Jurkat, Clone E6-1 (cell line): ENCODE measurements around the gene EXD3.
"Not testable (repeated sequence)": the region's sequence is repeated elsewhere in the genome, so short reads cannot be mapped to it uniquely, and the experiment has no call there.

ENCODE experiments used
- DNase-seq: peaks from one replicate; pipeline ENCODE4 v3.0.0-alpha.2; 2011; ENCODE audit warnings: low read depth, low spot score
- H3K4me3 ChIP-seq: 2 replicates; pipeline ENCODE4 v1.5.1; 2011; ENCODE audit warnings: mild to moderate bottlenecking, low read length, control low read depth, moderate library complexity

EXD3 gene

DNA sequence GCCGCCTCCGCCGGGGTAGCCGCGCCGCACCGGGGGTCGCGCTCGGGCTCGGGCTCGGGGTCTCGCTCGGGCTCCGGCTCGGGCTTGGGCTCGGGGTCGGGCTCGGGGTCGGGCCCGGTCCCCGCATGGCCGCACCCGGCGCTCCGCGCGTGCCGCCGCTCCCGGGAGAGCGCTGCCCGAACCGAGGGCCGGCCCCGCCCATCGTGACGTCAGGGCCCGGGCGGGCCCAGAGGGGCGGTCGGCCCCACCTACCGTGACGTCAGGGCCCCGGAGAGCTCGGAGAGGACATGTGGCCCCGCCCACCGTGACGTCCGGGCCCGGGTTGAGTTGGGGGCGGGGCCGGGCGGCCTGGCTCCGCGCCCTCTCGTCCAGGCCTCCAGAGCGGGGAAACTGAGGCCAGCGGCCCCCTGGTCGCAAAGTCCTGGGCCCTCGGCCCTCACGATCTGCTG, 36.2 kb upstream of the EXD3 start, which contains the start of gene NSMF:
Gene NSMF, minus strand, starts transcription at position 183 of the 449 bp plus-strand sequence. CDS start 232 bp downstream, outside the sequence.
- peak within 1 kb of the TSS; percentile 37 for H3K4me3 ChIP-seq
- peak; percentile 58 for DNase-seq

DNA sequence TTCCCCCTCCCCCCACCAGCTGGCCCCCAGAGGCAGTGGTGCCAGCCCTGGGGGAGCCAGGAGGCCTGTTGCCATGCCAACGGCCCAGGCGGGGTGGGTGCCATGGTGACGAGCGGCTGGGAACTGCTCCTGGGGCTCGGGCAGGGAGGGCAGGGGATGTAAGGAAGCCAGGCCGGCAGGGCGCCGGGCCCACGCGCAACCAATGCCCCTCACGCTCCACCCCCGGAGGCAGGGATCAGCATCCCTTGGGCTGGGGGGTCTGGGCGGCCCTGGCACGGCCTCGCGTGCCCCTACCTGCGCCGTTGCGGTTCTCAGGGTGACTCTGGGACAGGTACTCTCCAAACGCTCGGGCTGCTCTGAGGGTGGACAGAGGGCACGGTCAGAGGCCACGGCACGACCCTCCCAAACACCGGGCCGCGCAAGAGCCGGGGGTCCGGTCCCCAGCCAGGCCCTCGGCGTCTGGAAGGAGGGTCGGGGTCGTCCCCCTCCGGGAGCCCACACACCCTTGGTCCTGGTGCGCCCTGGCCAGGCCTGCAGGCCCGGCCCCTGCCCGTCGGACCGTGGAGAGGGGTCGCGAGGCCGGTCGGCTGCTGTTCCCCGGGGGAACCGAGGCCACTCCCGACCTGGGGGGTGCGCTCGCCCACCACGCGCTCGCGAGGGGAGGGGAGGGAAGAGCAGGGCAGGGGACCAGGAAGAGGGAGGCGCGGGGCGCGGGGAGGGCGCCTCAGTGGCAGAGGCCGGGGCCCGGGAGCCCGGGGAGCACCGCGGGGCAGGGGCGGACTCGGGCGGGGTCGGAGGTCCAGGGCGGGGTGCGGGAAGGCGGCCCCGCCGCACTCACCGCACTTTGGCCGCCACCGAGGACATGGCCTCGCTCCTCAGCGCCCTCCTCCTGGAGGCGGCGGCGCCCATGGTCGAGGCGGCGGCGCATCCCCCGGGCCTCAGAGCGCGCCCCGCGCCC, 35.5 kb upstream of the EXD3 start:
- no peak for DNase-seq
- no peak overlapping the region for H3K4me3 ChIP-seq

DNA sequence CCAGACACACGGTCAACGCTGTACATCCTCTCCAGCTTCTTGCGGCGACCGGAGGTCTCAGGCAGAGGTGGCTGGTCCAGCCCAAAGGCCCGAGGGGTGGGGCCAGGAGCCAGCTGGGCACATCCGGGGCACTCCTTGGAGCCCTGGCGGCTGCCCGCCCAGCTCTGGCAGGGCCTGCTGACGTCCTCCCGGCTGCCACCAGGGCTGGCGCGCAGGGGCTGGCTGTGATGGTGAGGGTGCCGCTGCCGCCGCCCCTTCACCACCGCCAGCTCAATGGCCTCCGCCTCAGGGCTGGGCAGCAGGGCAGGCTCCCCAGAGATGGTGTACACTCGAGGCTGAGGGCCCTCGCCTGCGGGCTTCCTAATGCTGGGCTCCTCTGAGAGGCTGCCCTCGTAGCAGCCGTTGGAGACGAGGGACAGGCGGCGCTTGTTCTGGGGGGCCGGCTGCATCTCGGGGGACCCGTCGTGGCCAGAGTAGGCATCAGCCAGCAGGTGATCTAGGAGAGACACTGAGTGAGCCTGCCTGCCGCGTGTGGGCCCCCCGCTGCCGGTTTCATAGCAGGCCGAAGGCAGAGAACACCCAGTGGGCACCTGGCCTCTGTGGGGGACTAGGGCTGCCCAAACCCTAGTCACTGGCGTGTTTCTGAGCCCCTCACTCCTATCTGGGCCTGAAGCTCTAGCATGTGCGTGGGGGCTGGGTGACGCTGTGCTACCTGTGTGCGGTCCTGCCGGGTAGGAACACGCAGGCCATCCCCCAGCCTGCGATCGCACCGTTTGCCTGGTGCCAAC, 34.6 kb upstream of the EXD3 start:
- DNase-seq: no peak
- no peak overlapping the region for H3K4me3 ChIP-seq

DNA sequence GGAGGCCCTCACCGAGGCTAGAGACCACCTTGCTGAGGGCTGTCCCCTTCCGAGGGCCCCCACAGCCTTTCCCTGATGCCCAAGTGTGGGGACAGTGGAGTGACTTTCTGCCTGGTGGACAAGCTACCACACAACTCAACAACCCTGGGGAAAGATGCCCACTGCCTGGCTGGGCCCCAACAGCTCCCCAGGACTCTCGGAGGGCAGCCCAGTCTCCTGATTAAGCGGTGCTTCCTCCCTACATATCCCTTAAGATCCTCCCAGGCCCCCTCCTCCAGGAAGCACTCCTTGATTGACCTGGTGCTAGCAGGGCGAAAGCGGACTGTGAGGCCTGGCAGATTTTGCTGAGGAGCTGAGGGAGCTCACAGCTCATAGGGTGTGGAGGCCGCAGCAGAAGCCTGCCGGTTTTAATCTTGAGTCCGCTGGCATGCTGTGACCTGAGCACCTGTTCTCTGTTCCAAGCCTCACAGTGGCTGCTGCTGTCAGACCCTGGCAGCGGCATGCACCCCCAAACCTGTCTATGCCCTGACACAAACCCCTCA, 34.0 kb upstream of the EXD3 start:
- no peak overlapping the region for H3K4me3 ChIP-seq
- no peak for DNase-seq

DNA sequence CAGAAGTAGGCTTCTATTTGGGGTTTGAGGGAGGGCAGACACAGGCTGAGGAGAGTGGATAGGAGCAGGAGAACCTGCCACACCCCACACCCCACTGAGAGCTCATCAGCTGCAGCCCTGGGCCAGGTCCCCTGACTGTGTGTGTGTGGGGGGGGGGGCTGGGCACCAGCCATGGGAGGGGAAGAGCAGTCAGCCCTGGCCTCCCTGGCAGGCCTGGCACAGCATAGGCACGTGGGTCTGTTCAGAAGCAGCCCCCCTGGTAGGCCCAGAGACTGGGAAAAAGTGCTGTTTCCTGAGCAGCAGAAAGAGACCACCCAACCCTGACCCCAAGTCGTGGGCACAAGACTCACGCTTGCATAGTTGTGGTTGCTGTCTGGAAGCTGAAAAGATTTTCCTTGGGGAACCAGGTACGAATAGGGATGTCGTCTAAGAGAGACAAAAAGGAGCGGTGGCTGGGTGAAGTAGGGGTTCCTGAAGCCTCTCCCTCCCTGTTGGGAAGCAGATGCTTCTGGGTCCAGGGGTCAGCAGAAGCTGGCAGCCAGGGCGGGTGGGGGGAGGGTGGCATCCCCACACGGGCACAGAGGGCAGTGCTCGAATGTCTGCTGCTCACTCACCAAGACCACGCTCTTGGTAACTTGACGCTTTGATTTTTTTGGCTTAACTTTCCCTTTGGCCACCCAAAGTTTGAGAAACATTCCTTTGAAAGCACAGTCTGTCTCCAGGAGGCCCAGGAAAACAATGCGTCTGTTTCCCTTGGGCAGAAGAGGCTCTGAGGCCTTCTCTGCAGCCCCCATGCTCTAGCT, 33.3 kb upstream of the EXD3 start:
- no peak for DNase-seq
- no peak overlapping the region for H3K4me3 ChIP-seq

DNA sequence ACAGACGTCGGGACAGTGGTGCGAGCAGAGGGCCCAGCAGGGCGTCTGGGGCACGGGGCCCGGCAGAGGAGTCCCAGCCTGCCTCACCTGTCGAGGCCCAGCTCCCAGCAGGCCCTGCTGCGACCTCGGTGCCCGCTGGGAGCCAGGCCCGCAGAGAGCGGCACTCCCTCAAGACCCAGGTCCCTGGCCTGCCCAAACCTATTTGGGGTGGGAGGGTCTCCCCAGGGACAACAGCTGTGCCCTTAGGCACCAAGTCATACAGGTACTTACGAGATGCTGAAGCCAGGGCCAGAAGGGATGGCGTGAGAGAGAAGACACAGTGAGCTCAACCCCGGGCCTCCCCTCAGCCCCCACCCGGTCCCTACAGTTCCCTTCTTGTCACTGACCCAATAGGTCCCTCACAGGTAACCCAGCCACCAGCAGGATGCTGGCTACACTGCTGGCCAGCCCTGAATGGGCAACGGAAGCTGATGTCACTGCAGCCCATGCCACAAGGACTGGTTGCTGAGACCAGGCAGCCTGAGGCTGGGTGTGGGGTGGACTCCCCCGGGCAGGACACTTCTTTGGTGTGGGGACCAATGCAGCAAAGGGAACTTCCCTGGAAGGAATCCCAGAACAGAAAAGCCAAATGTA, 32.5 kb upstream of the EXD3 start:
- DNase-seq: no peak
- H3K4me3 ChIP-seq: no peak overlapping the region

DNA sequence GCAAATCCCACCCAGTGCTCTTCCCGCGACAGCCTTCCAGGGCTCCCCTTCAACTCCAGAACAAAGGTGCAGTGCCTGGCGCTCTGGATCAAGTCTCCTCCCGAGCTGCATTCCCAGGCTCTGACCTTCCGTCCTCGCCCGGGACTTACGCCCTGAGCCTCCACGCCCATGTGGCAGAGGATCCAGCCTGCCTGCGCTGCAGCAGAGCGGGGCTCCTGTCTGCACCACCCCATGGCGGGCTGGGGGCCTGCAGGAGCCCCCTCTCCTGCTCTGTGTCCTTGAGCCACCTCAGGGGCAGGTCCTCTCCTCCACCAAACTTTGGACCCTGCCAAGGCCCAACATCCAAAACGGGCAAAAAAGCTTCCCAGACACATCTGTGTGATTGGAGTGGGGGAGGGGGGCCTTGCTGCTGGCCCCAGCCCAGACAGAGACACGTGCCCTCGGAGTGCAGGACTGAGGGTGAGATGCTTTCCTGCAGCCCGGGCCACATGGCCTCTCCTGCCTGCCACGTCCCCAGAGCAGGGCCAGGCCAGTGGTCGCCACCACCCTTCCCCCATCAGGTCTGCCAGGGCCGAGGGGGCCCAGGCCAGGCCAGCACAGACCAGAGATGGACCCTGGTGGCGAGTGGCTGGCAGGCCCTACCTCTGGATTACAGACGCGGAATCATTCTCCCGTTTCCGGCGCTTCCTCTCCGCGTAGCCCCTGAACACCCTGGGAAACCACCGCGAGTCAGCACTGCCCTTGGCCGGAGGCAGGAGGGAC, 31.8 kb upstream of the EXD3 start:
- H3K4me3 ChIP-seq: peak overlapping the region; percentile 37
- no peak for DNase-seq

DNA sequence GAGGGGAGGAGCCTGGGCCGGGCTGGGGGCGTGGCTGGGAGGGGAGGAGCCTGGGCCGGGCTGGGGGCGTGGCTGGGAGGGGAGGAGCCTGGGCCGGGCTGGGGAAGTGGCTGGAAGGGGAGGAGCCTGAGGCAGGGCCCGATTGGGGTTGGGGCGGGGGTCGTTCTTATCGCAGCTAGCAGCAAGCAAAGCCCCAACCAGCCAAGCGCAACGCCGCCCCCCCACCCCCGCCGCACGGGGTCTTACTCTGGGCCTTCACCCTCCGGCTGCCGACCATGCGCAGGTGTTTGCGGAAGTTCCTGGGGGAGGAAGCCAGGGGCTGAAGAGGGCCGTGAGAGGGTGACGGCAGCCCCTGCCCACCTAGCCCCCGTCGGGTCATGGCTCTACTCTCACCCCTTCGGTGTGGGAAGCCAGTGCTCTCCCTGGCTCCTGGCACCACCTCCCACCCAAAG, 31.2 kb upstream of the EXD3 start:
- no peak for DNase-seq
- H3K4me3 ChIP-seq: peak overlapping the region; percentile 37

DNA sequence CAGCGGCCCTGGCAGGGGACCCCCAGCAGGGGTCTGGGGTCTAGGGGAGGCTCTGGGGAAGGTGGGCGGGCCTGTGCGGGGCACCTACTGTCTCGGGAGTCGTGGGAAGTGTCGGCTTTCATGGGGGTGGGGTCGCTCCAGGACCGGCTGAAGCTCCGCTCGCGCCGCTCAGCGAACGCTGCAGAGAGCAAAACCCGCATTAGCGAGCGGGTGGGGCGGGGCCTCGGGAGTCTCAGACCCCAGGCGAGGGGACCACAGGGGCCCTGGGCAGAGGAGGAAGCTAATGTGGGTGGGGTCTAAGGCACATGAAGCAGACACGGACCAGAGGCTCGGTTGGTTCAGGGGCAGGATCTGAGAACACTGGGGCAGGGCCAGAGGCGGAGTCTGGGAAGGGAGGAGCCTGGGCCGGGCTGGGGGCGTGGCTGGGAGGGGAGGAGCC, 30.7 kb upstream of the EXD3 start:
- peak; percentile 24 for DNase-seq
- H3K4me3 ChIP-seq: no peak overlapping the region

DNA sequence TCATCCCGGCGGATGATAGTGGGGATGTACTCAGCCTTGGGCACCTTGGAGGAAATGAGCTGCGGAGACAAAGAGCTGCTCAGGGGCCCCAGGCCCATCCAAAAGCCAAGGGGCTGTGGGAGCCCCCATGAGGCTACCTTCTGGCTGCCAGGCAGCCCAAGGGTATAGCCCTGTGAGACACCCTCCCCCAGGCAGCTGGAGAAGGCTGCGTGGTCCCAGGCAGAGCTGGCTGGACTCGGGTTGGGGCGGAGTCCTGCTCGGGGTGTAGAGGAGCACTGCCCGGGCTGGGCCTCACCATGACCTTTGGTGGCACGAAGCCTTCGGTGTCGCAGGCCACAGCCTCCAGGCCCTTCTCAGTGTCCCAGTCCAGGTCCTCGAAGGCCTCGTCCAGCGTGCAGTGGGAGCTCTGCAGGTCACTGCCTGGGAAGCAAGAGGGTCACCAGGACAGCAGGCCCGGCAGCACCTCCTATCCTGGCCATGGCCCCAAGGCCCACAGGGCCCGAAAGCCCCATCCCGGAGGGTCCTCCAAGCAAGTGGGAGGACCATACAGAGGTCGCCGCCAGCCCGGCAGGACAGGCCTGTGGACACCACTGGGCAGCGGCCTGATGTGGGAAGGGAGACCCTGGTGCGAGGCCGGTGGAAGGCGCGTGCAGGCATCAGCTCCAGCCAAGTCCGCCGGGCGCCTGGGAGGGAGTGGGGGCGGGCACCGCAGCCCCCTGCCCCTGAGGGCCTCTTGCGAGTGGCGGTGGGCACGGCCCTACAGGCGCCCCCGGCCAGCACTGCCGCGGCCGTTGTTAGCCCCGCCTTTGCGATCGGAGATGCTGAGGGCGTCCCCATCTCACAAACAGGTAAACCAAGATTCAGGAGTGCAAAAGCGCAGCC, 30.0 kb upstream of the EXD3 start:
- no peak overlapping the region for H3K4me3 ChIP-seq
- no peak for DNase-seq

DNA sequence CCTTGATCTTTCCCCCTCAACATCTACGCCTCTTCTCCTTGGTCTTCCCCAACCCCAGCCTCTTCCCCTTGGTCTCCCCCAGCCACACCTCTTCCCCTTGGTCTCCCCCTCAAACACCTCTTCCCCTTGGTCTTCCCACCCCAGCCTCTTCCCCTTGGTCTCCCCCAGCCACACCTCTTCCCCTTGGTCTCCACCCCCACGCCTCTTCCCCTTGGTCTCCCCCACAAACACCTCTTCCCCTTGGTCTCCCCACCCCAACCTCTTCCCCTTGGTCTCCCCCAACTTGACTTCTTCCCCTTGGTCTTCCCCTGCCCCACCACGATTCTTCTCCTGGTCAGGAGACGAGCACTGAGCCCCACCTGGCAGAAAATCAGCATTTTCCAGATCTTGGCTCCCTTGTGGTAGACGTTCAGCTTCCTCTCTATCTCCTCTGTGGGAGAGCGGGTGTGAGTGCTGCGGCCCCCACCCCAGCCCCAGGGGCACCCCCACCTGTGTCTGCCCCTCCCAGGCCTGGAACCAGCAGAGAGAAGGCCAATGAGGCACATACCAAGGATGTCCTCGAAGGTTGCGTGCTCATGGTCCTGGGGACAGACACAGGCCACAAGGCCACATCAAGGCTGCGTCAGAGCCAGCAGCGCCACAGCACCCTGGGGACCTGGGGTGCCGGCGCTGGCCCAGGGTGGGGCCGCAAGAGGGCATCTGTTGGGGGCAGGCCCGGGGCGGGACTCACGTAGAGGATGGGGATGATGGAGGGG, 29.2 kb upstream of the EXD3 start:
- no peak for DNase-seq
- no peak overlapping the region for H3K4me3 ChIP-seq

DNA sequence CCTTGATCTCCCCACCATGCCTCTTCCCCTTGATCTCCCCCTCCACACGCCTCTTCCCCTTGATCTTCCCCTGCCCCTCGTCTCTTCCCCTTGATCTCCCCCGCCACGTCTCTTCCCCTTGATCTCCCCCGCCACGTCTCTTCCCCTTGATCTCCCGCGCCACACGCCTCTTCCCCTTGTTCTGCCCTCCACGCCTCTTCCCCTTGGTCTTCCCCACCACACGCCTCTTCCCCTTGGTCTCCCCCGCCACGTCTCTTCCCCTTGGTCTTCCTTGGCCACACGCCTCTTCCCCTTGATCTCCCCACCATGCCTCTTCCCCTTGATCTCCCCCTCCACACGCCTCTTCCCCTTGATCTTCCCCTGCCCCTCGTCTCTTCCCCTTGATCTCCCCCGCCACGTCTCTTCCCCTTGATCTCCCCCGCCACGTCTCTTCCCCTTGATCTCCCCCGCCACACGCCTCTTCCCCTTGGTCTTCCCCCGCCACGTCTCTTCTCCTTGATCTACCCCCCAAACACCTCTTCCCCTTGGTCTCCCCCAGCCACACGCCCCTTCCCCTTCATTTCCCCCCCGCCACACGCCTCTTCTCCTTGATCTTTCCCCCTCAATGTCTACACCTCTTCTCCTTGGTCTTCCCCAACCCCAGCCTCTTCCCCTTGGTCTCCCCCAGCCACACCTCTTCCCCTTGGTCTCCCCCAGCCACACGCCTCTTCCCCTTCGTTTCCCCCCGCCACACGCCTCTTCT, 28.5 kb upstream of the EXD3 start:
- DNase-seq: peak; percentile 28
- not testable (repeated sequence) for H3K4me3 ChIP-seq

DNA sequence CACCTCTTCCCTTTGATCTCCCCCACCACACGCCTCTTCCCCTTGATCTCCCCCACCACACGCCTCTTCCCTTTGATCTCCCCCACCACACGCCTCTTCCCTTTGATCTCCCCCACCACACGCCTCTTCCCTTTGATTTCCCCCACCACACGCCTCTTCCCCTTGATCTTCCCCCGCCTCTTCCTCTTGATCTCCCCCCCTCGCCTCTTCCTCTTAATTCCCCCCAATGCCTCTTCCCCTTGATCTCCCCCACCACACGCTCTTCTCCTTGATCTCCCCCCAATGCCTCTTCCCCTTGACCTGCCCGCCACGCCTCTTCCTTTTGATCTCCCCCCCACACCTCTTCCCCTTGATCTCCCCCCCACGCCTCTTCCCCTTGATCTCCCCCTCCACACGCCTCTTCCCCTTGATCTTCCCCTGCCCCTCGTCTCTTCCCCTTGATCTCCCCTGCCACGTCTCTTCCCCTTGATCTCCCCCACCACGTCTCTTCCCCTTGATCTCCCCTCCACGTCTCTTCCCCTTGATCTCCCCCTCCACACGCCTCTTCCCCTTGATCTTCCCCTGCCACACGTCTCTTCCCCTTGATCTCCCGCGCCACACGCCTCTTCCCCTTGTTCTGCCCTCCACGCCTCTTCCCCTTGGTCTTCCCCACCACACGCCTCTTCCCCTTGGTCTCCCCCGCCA, 27.7 kb upstream of the EXD3 start:
- H3K4me3 ChIP-seq: not testable (repeated sequence)
- peak; percentile 98 for DNase-seq

DNA sequence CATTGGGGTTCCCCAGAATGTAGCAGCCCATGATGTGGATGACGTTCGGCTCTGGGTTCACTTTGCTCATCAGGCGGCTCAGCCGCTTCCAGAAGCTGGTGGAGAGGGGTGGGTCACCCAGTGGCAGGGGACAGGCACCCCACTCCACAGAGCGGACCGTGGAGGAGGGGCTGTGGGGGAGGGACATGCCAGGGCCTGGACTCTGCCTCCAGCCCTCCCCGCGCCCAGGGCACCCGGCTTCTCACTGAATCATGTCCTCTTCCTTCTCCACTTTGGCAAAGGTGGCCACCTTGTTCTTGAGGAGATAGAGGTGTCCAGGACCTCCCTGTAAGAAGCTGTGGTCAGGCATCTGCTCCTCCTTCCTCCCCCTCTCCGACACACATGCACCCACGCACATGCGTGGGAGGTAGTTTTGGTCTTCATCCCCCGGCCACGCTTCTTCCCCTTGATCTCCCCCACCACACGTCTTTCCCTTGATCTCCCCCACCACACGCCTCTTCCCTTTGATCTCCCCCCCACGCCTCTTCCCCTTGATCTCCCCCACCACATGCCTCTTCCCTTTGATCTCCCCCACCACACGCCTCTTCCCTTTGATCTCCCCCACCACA, 27.1 kb upstream of the EXD3 start:
- no peak overlapping the region for H3K4me3 ChIP-seq
- no peak for DNase-seq
